Placental epithelial cell (primary cell): ENCODE measurements around the gene PCDHGB6. TPM values are rescaled to one million over a fixed set of nuclear protein-coding genes. Genes with fewer than 3 reads are reported as not detected.

Experiments used
- total RNA-seq: library from RNA; depleted of rRNA; stranded (reverse); fragments of >200 nt; gene quantifications from 2 replicates; pipeline ENCODE4 v1.2.3, GENCODE V29; 2012

Gene PCDHGB6
- total RNA-seq, 1 donor, result 3.1 TPM

Other genes starting within 250 kb of the PCDHGB6 start
- 0.22 and 0.79 TPM in 2 replicates for gene PCDHB7, start 235.4 kb upstream of the PCDHGB6 start, total RNA-seq
- gene PCDHB8, start 230.2 kb upstream of the PCDHGB6 start, total RNA-seq, result under 0.01 TPM in 1 of 2 replicates, not detected in the other
- gene PCDHB16, start 225.6 kb upstream of the PCDHGB6 start, total RNA-seq, result under 0.01 and 0.11 TPM in 2 replicates
- gene PCDHB9, start 220.9 kb upstream of the PCDHGB6 start, total RNA-seq, result 0.54 TPM in 1 of 2 replicates, not detected in the other
- gene PCDHB10, start 215.7 kb upstream of the PCDHGB6 start, total RNA-seq, result 0.39 TPM in 1 of 2 replicates, not detected in the other
- gene PCDHB11, start 208.4 kb upstream of the PCDHGB6 start, total RNA-seq, result 0.39 TPM in 1 of 2 replicates, not detected in the other
- under 0.01 and 0.11 TPM in 2 replicates for gene PCDHB12, start 199.3 kb upstream of the PCDHGB6 start, total RNA-seq
- 0.43 and 0.79 TPM in 2 replicates for gene PCDHB13, start 194.1 kb upstream of the PCDHGB6 start, total RNA-seq
- gene PCDHB14, start 184.7 kb upstream of the PCDHGB6 start, total RNA-seq, result 0.22 and 1.2 TPM in 2 replicates
- 0.11 and 0.39 TPM in 2 replicates for gene PCDHB15, start 162.6 kb upstream of the PCDHGB6 start, total RNA-seq
- 0.22 and 0.39 TPM in 2 replicates for gene SLC25A2, start 104.0 kb upstream of the PCDHGB6 start, total RNA-seq
- gene TAF7, start 87.2 kb upstream of the PCDHGB6 start, total RNA-seq, result 49.9 and 60.9 TPM in 2 replicates
- gene PCDHGA1, start 77.5 kb upstream of the PCDHGB6 start, total RNA-seq, result 0.22 and 0.39 TPM in 2 replicates
- gene PCDHGA2, start 69.3 kb upstream of the PCDHGB6 start, total RNA-seq, result 0.43 and 1.2 TPM in 2 replicates
- gene PCDHGA3, start 64.2 kb upstream of the PCDHGB6 start, total RNA-seq, result 0.33 and 1.2 TPM in 2 replicates
- gene PCDHGB1, start 57.9 kb upstream of the PCDHGB6 start, total RNA-seq, result 0.98 and 2.0 TPM in 2 replicates
- gene PCDHGA4, start 53.0 kb upstream of the PCDHGB6 start, total RNA-seq, result 1.5 and 2.7 TPM in 2 replicates
- 0.33 and 2.4 TPM in 2 replicates for gene PCDHGB2, start 48.0 kb upstream of the PCDHGB6 start, total RNA-seq
- gene PCDHGA5, start 43.9 kb upstream of the PCDHGB6 start, total RNA-seq, result 0.43 and 1.6 TPM in 2 replicates
- gene PCDHGB3, start 37.8 kb upstream of the PCDHGB6 start, total RNA-seq, result 3.1 and 5.9 TPM in 2 replicates
- gene PCDHGA6, start 34.1 kb upstream of the PCDHGB6 start, total RNA-seq, result 2.6 and 3.9 TPM in 2 replicates
- 2.8 and 5.5 TPM in 2 replicates for gene PCDHGA7, start 25.3 kb upstream of the PCDHGB6 start, total RNA-seq
- gene PCDHGB4, start 20.3 kb upstream of the PCDHGB6 start, total RNA-seq, result 12.0 and 13.0 TPM in 2 replicates
- gene PCDHGA8, start 15.4 kb upstream of the PCDHGB6 start, total RNA-seq, result 1.2 and 3.5 TPM in 2 replicates
- 13.7 and 15.4 TPM in 2 replicates for gene PCDHGB5, start 10.1 kb upstream of the PCDHGB6 start, total RNA-seq
- 4.3 and 5.7 TPM in 2 replicates for gene PCDHGA9, start 5.2 kb upstream of the PCDHGB6 start, total RNA-seq
- 4.4 and 9.4 TPM in 2 replicates for gene PCDHGA10, start 5.0 kb downstream of the PCDHGB6 start, total RNA-seq
- 1.8 and 7.5 TPM in 2 replicates for gene PCDHGB7, start 9.7 kb downstream of the PCDHGB6 start, total RNA-seq
- 6.2 and 9.0 TPM in 2 replicates for gene PCDHGA11, start 13.0 kb downstream of the PCDHGB6 start, total RNA-seq
- gene PCDHGA12, start 22.5 kb downstream of the PCDHGB6 start, total RNA-seq, result 6.7 and 8.2 TPM in 2 replicates
- 9.4 and 10.3 TPM in 2 replicates for gene PCDHGC3, start 67.9 kb downstream of the PCDHGB6 start, total RNA-seq
- 0.54 and 2.4 TPM in 2 replicates for gene PCDHGC4, start 77.0 kb downstream of the PCDHGB6 start, total RNA-seq
- 0.22 and 1.6 TPM in 2 replicates for gene PCDHGC5, start 81.1 kb downstream of the PCDHGB6 start, total RNA-seq
- gene DIAPH1, start 211.0 kb downstream of the PCDHGB6 start, total RNA-seq, result 34.2 and 47.4 TPM in 2 replicates
- 60.1 and 66.4 TPM in 2 replicates for gene HDAC3, start 228.8 kb downstream of the PCDHGB6 start, total RNA-seq
- gene RELL2, start 229.0 kb downstream of the PCDHGB6 start, total RNA-seq, result 7.5 and 9.7 TPM in 2 replicates
- gene FCHSD1, start 243.4 kb downstream of the PCDHGB6 start, total RNA-seq, result 43.6 and 62.1 TPM in 2 replicates